ENCODE data around the gene TRIM16.
A peak's percentile ranks its signal among the peaks of the same experiment; 100 is the strongest.
"Not testable (repeated sequence)": the region's sequence is repeated elsewhere in the genome, so short reads cannot be mapped to it uniquely, and the experiment has no call there.

The TRIM16 gene

DNA sequence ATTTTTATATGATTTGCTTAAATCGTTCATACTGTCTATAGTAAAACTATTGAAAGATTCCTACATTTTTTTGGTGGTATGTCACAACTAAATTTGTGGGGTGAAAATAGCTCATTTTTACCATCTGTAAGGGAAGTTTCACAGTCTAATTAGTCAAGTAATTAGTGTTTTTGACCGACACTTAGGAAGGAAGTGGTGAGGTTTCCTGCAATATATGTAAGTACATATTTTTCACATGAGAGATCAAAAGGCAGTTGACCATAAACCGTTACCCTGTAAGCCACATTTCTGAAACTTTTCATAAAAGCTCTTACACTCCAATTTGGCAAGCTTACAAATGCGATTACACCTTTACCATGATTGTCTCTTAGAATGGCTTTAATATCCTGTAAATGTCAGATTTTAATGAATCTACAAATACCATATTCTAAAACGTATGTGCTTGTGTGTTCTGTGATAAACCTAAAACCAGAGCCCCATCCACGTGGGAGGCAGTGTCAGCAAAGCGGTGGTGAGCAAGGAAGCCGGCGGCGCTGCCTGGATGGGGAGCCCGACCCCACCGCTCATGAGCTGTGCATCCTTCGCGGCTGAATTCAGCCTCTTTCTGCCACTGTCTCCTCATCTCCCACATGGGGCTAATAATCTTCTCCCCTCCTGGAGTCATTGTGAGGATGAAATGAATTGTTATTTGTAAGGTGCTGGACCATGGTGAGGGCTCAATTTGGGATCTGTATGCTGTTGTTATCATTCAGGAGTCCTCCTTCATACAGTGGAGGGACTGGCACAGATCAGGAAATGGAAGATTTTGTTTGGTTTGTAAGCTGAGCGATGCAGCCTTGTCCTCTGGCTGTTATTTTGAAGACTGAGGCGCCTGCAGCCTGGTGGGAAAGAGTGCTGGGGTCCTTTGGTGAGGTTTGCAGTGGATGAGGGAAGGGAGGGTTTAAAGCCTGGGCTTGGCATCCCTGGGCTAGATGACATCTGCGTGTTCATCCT, 94.3 kb downstream of the TRIM16 start:
- Histone ChIP-seq H3K4me3 (ENCODE audit: control insufficient read depth in 1 of 7, extremely low read depth in 1 of 7, insufficient read depth in 4 of 7, low read depth in 2 of 7, low read length in 6 of 7) (peak overlapping the region in 1 of 7 experiments; percentile 33), H3K27me3 (replicated peaks in 2 of 5; ENCODE audit: control insufficient read depth in 4 of 5, insufficient read depth in 5 of 5, low read length in 4 of 5) (peaks cover 0 to 14% (median 2%) of the 10 kb centered on the region in 5 experiments), H3K4me1 (ENCODE audit: control extremely low read depth in 1 of 4, control insufficient read depth in 4 of 4, insufficient read depth in 4 of 4, low read length in 3 of 4) (peaks cover 0 to 19% (median 9%) of the 10 kb centered on the region in 4 experiments)
- CTCF ChIA-PET; POLR2A ChIA-PET; H3K36me3 ChIP-seq (ENCODE audit: control insufficient read depth in 4 of 4, insufficient read depth in 4 of 4, low read length in 3 of 4); H3K27ac ChIP-seq (ENCODE audit: insufficient read depth in 1 of 2, low read depth in 1 of 2, low read length in 2 of 2, poor library complexity in 1 of 2, severe bottlenecking in 2 of 2); H3K9me3 ChIP-seq (ENCODE audit: control extremely low read depth in 1 of 5, control insufficient read depth in 4 of 5, insufficient read depth in 2 of 5, low read depth in 1 of 5, low read length in 4 of 5): not testable (repeated sequence)
- WGBS (ENCODE audit: insufficient coverage) = no CpG with 5 or more reads among the region's 17 CpGs
- peak in 2 of 3 donors; percentile 24 to 50 for DNase-seq

GRCh38 chr17:15588017-15588416, 96.1 kb downstream of the TRIM16 start:
- DNase-seq; CTCF ChIA-PET; H3K9me3 ChIP-seq (ENCODE audit: control extremely low read depth in 1 of 5, control insufficient read depth in 4 of 5, insufficient read depth in 2 of 5, low read depth in 1 of 5, low read length in 4 of 5); H3K4me3 ChIP-seq (ENCODE audit: control insufficient read depth in 1 of 7, extremely low read depth in 1 of 7, insufficient read depth in 4 of 7, low read depth in 2 of 7, low read length in 6 of 7); POLR2A ChIA-PET; H3K27ac ChIP-seq (ENCODE audit: insufficient read depth in 1 of 2, low read depth in 1 of 2, low read length in 2 of 2, poor library complexity in 1 of 2, severe bottlenecking in 2 of 2); H3K36me3 ChIP-seq (ENCODE audit: control insufficient read depth in 4 of 4, insufficient read depth in 4 of 4, low read length in 3 of 4): not testable (repeated sequence)
- Histone ChIP-seq H3K27me3 (replicated peaks in 2 of 5; ENCODE audit: control insufficient read depth in 4 of 5, insufficient read depth in 5 of 5, low read length in 4 of 5) (peaks cover 0 to 17% (median 2%) of the 10 kb centered on the region in 5 experiments), H3K4me1 (ENCODE audit: control extremely low read depth in 1 of 4, control insufficient read depth in 4 of 4, insufficient read depth in 4 of 4, low read length in 3 of 4) (peaks cover 0 to 19% (median 9%) of the 10 kb centered on the region in 4 experiments)
- 84% methylated on average over 6 of the region's 8 CpGs for WGBS (ENCODE audit: insufficient coverage)

- H3K9me3 ChIP-seq (ENCODE audit: control extremely low read depth in 1 of 5, control insufficient read depth in 4 of 5, insufficient read depth in 2 of 5, low read depth in 1 of 5, low read length in 4 of 5); H3K27ac ChIP-seq (ENCODE audit: insufficient read depth in 1 of 2, low read depth in 1 of 2, low read length in 2 of 2, poor library complexity in 1 of 2, severe bottlenecking in 2 of 2); H3K4me3 ChIP-seq (ENCODE audit: control insufficient read depth in 1 of 7, extremely low read depth in 1 of 7, insufficient read depth in 4 of 7, low read depth in 2 of 7, low read length in 6 of 7); DNase-seq; H3K36me3 ChIP-seq (ENCODE audit: control insufficient read depth in 4 of 4, insufficient read depth in 4 of 4, low read length in 3 of 4); CTCF ChIA-PET; POLR2A ChIA-PET; H3K4me1 ChIP-seq (ENCODE audit: control extremely low read depth in 1 of 4, control insufficient read depth in 4 of 4, insufficient read depth in 4 of 4, low read length in 3 of 4): not testable (repeated sequence)
- WGBS (ENCODE audit: insufficient coverage) = no CpG with 5 or more reads among the region's 5 CpGs
- peaks cover 0 to 15% (median 2%) of the 10 kb centered on the region in 5 experiments for H3K27me3 ChIP-seq (replicated peaks in 2 of 5; ENCODE audit: control insufficient read depth in 4 of 5, insufficient read depth in 5 of 5, low read length in 4 of 5)
Observed at GRCh38 chr17:15583313-15583712, 100.8 kb downstream of the TRIM16 start.

DNA sequence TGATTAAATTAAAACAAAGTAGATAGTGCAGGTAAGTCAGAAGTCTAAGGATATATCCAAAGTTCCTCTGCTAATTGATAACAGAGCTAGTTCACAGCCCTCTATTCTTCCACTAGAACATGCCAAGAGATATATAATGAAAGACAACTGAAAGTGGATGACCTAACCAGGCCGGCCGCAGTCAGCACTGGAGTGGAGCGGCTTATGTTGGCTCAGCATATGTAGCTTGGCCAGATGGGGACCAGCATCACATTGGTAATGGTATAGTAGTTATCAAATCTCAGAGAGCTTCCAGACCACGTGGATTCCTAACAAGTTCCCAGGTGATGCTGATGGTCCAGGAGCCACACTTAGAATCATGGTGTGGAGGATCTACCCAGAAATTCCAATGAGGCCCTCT, 102.6 kb downstream of the TRIM16 start:
- DNase-seq; H3K9me3 ChIP-seq (ENCODE audit: control extremely low read depth in 1 of 5, control insufficient read depth in 4 of 5, insufficient read depth in 2 of 5, low read depth in 1 of 5, low read length in 4 of 5); H3K4me1 ChIP-seq (ENCODE audit: control extremely low read depth in 1 of 4, control insufficient read depth in 4 of 4, insufficient read depth in 4 of 4, low read length in 3 of 4); H3K27ac ChIP-seq (ENCODE audit: insufficient read depth in 1 of 2, low read depth in 1 of 2, low read length in 2 of 2, poor library complexity in 1 of 2, severe bottlenecking in 2 of 2); CTCF ChIA-PET; H3K27me3 ChIP-seq (replicated peaks in 2 of 5; ENCODE audit: control insufficient read depth in 4 of 5, insufficient read depth in 5 of 5, low read length in 4 of 5); H3K4me3 ChIP-seq (ENCODE audit: control insufficient read depth in 1 of 7, extremely low read depth in 1 of 7, insufficient read depth in 4 of 7, low read depth in 2 of 7, low read length in 6 of 7); H3K36me3 ChIP-seq (ENCODE audit: control insufficient read depth in 4 of 4, insufficient read depth in 4 of 4, low read length in 3 of 4); POLR2A ChIA-PET: not testable (repeated sequence)
- WGBS (ENCODE audit: insufficient coverage) = 100% methylated on average over 3 of the region's 4 CpGs
